ENCODE results near the gene RNF150. TPM values are rescaled to one million over a fixed set of nuclear protein-coding genes. Genes with fewer than 3 reads are reported as not detected.

RNF150 gene
- total and polyA plus RNA-seq, 2 of the 8 experiments (the other 6 are each of a cell fraction or from before 2014, with no cell fraction given): 3.4 to 4.8 TPM

DNA sequence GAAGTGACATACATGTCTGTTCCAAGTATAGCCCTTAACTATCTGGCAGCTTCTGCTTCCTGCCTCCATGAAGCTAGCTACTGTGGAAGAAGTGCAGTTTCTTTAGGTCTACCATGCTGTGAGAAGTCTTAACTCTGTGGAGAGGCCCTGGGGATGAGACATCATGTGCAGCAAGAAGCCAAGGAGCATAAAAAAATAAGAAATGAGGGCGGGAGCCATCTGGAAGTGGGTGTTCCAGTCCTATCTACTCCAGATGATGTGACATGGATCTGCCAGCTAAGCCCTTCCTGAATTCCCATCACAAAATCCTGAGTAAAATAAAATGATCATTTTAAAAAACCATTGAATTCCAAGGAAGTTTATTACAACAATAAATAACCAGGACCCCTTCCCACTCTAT is 289.2 kb downstream of the RNF150 start (continued):
- no peak for TF ChIP-seq CBX8 (IDR thresholded peaks at IDR 0.05; ENCODE audit: borderline replicate concordance, low read depth, low read length)
- no peak for TF ChIP-seq CHD1 (IDR thresholded peaks at IDR 0.05; ENCODE audit: low read depth, low read length)
- TF ChIP-seq, protein P1, sequence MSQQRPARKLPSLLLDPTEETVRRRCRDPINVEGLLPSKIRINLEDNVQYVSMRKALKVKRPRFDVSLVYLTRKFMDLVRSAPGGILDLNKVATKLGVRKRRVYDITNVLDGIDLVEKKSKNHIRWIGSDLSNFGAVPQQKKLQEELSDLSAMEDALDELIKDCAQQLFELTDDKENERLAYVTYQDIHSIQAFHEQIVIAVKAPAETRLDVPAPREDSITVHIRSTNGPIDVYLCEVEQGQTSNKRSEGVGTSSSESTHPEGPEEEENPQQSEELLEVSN (IDR thresholded peaks at IDR 0.05): no peak
- no peak for TF ChIP-seq GTF2F1 (IDR thresholded peaks at IDR 0.05; ENCODE audit: borderline replicate concordance, low read depth, low read length)
- TF ChIP-seq CTBP2 (IDR thresholded peaks at IDR 0.05; ENCODE audit: borderline replicate concordance, insufficient read depth, insufficient read length, low read length): no peak
- no peak for TF ChIP-seq TCF12 (IDR thresholded peaks at IDR 0.05; ENCODE audit: low read depth, low read length)

All from H1 (cell line).